SK-N-SH treated with all-trans-retinoic acid at 6 μM for 48 hours (cell line): ENCODE measurements around the gene DENND1A.

Source experiments
- ATAC-seq: fragments of 200-7000 bp; cut with Tn5 transposase; 3 replicates; pipeline ENCODE4 v1.9.1; 2020; ENCODE audit warnings: mild to moderate bottlenecking, moderate library complexity
- ARNTL ChIP-seq: fragments of 450-650 bp; formaldehyde crosslinking; IDR thresholded peaks from 2 replicates; pipeline ENCODE4 v1.5.0; 2020; ENCODE audit warnings: low read depth, mild to moderate bottlenecking, moderate library complexity, borderline replicate concordance
- BACH2 ChIP-seq: fragments of 250-450 bp; sonication (Bioruptor Pico); IDR thresholded peaks from 2 replicates; pipeline ENCODE4 v1.9.0; 2021; ENCODE audit warnings: mild to moderate bottlenecking, borderline replicate concordance
- CSDC2 ChIP-seq: fragments of 250-450 bp; sonication (Bioruptor Pico); IDR thresholded peaks from 2 replicates; pipeline ENCODE4 v1.5.0; 2020; ENCODE audit warnings: mild to moderate bottlenecking, moderate library complexity
- ESRRG ChIP-seq: fragments of 250-450 bp; sonication (Bioruptor Pico); IDR thresholded peaks from 2 replicates; pipeline ENCODE4 v1.6.1; 2021; ENCODE audit warnings: mild to moderate bottlenecking
- GLIS3 ChIP-seq: fragments of 250-450 bp; sonication (Bioruptor Pico); IDR thresholded peaks from 2 replicates; pipeline ENCODE4 v1.5.0; 2020; ENCODE audit warnings: mild to moderate bottlenecking, moderate library complexity
- ISL1 ChIP-seq: fragments of 250-450 bp; sonication (Bioruptor Pico); IDR thresholded peaks from 2 replicates; pipeline ENCODE4 v2.1.2; 2022; ENCODE audit warnings: mild to moderate bottlenecking, moderate library complexity
- OSR1 ChIP-seq: fragments of 250-450 bp; sonication (Bioruptor Pico); IDR thresholded peaks from 2 replicates; pipeline ENCODE4 v1.8.0; 2022; ENCODE audit warnings: moderate library complexity, mild to moderate bottlenecking, inconsistent platforms
- PPARA ChIP-seq: fragments of 250-450 bp; sonication (Bioruptor Pico); IDR thresholded peaks from 2 replicates; pipeline ENCODE4 v1.5.0; 2020; ENCODE audit warnings: mild to moderate bottlenecking, borderline replicate concordance
- RARB ChIP-seq: fragments of 250-450 bp; sonication (Bioruptor Pico); IDR thresholded peaks from 2 replicates; pipeline ENCODE4 v1.8.0; 2021; ENCODE audit warnings: mild to moderate bottlenecking, moderate library complexity
- SNAI2 ChIP-seq: fragments of 250-450 bp; sonication (Bioruptor Pico); IDR thresholded peaks from 2 replicates; pipeline ENCODE4 v1.5.0; 2020; ENCODE audit warnings: mild to moderate bottlenecking, moderate library complexity
- TCF4 ChIP-seq: fragments of 250-450 bp; sonication (Bioruptor Pico); IDR thresholded peaks from 2 replicates; pipeline ENCODE4 v1.8.0; 2021; ENCODE audit warnings: mild to moderate bottlenecking, moderate library complexity, borderline replicate concordance
- TOX ChIP-seq: fragments of 250-450 bp; sonication (Bioruptor Pico); IDR thresholded peaks from 2 replicates; pipeline ENCODE4 v1.8.0; 2021; ENCODE audit warnings: mild to moderate bottlenecking, moderate library complexity, borderline replicate concordance
- ZC3H10 ChIP-seq: fragments of 250-450 bp; sonication (Bioruptor Pico); IDR thresholded peaks from 2 replicates; pipeline ENCODE4 v1.5.1; 2021; ENCODE audit warnings: mild to moderate bottlenecking, moderate library complexity
- ZFP30 ChIP-seq: fragments of 450-650 bp; formaldehyde crosslinking; IDR thresholded peaks from 2 replicates; pipeline ENCODE4 v1.5.0; 2022; ENCODE audit warnings: mild to moderate bottlenecking, moderate library complexity
- ZNF565 ChIP-seq: fragments of 450-650 bp; formaldehyde crosslinking; conservative IDR thresholded peaks from 2 replicates; pipeline ENCODE4 v1.5.0; 2020; ENCODE audit warnings: low read depth, mild to moderate bottlenecking, moderate library complexity
- ZNF70 ChIP-seq: fragments of 450-650 bp; formaldehyde crosslinking; IDR thresholded peaks from 2 replicates; pipeline ENCODE4 v1.5.0; 2020; ENCODE audit warnings: mild to moderate bottlenecking, moderate library complexity
- ZNF8 ChIP-seq: fragments of 450-650 bp; formaldehyde crosslinking; IDR thresholded peaks from 2 replicates; pipeline ENCODE4 v1.5.0; 2020; ENCODE audit warnings: mild to moderate bottlenecking, moderate library complexity
- TF ChIP-seq, protein P1 (sequence below): fragments of 250-450 bp; sonication (Bioruptor Pico); IDR thresholded peaks from 2 replicates; pipeline ENCODE4 v1.8.0; 2021; ENCODE audit warnings: low read depth, mild to moderate bottlenecking, moderate library complexity, borderline replicate concordance
- TF ChIP-seq, protein P2 (sequence below): fragments of 250-450 bp; sonication (Bioruptor Pico); IDR thresholded peaks from 2 replicates; pipeline ENCODE4 v1.5.0; 2020; ENCODE audit warnings: mild to moderate bottlenecking, moderate library complexity
- TF ChIP-seq, protein P3 (sequence below): fragments of 250-450 bp; sonication (Bioruptor Pico); IDR thresholded peaks from 2 replicates; pipeline ENCODE4 v1.8.0; 2020; ENCODE audit warnings: mild to moderate bottlenecking, moderate library complexity, borderline replicate concordance
- TF ChIP-seq, protein P4 (sequence below): fragments of 250-450 bp; sonication (Bioruptor Pico); IDR thresholded peaks from 2 replicates; pipeline ENCODE4 v1.5.1; 2021; ENCODE audit warnings: mild to moderate bottlenecking, moderate library complexity
- TF ChIP-seq, protein P5 (sequence below): fragments of 250-450 bp; sonication (Bioruptor Pico); IDR thresholded peaks from 2 replicates; pipeline ENCODE4 v1.5.1; 2020; ENCODE audit warnings: low read depth, mild to moderate bottlenecking, moderate library complexity

The DENND1A gene

DNA sequence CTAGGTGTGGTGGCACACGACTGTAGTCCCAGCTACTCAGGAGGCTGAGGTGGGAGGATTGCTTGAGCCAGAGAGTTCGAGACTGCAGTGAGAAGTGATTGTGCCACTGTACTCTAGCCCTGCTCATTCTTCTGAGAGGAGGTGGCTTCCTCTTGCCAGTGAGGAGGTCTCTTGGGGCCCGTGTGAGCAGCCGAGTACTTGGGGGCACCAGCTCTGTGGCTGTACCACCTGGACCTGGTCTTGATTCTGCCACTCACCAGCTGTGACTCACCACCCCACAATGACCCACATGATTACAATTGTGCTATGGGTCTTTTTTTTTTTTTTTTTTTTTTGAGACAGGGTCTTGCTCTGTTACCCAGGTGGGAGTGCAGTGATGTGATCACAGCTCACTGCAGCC, 592.0 kb downstream of the DENND1A start:
- TF ChIP-seq ZFP30 (CRISPR knock-in tag) = no peak
- no peak for TF ChIP-seq PPARA (CRISPR knock-in tag)
- TF ChIP-seq, protein P1, sequence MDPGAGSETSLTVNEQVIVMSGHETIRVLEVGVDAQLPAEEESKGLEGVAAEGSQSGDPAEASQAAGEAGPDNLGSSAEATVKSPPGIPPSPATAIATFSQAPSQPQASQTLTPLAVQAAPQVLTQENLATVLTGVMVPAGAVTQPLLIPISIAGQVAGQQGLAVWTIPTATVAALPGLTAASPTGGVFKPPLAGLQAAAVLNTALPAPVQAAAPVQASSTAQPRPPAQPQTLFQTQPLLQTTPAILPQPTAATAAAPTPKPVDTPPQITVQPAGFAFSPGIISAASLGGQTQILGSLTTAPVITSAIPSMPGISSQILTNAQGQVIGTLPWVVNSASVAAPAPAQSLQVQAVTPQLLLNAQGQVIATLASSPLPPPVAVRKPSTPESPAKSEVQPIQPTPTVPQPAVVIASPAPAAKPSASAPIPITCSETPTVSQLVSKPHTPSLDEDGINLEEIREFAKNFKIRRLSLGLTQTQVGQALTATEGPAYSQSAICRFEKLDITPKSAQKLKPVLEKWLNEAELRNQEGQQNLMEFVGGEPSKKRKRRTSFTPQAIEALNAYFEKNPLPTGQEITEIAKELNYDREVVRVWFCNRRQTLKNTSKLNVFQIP = no peak
- no peak for TF ChIP-seq SNAI2 (CRISPR knock-in tag)
- no peak for TF ChIP-seq OSR1 (CRISPR knock-in tag)
- TF ChIP-seq, protein P2, sequence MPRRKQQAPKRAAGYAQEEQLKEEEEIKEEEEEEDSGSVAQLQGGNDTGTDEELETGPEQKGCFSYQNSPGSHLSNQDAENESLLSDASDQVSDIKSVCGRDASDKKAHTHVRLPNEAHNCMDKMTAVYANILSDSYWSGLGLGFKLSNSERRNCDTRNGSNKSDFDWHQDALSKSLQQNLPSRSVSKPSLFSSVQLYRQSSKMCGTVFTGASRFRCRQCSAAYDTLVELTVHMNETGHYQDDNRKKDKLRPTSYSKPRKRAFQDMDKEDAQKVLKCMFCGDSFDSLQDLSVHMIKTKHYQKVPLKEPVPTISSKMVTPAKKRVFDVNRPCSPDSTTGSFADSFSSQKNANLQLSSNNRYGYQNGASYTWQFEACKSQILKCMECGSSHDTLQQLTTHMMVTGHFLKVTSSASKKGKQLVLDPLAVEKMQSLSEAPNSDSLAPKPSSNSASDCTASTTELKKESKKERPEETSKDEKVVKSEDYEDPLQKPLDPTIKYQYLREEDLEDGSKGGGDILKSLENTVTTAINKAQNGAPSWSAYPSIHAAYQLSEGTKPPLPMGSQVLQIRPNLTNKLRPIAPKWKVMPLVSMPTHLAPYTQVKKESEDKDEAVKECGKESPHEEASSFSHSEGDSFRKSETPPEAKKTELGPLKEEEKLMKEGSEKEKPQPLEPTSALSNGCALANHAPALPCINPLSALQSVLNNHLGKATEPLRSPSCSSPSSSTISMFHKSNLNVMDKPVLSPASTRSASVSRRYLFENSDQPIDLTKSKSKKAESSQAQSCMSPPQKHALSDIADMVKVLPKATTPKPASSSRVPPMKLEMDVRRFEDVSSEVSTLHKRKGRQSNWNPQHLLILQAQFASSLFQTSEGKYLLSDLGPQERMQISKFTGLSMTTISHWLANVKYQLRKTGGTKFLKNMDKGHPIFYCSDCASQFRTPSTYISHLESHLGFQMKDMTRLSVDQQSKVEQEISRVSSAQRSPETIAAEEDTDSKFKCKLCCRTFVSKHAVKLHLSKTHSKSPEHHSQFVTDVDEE (CRISPR knock-in tag) = no peak
- no peak for TF ChIP-seq ZNF565
- TF ChIP-seq ESRRG = no peak
- no peak for TF ChIP-seq ISL1 (CRISPR knock-in tag)
- TF ChIP-seq ARNTL (CRISPR knock-in tag) = no peak
- TF ChIP-seq BACH2 (CRISPR knock-in tag) = no peak
- TF ChIP-seq TCF4 = no peak
- TF ChIP-seq GLIS3 (CRISPR knock-in tag) = no peak
- no peak for TF ChIP-seq TOX
- TF ChIP-seq, protein P3, sequence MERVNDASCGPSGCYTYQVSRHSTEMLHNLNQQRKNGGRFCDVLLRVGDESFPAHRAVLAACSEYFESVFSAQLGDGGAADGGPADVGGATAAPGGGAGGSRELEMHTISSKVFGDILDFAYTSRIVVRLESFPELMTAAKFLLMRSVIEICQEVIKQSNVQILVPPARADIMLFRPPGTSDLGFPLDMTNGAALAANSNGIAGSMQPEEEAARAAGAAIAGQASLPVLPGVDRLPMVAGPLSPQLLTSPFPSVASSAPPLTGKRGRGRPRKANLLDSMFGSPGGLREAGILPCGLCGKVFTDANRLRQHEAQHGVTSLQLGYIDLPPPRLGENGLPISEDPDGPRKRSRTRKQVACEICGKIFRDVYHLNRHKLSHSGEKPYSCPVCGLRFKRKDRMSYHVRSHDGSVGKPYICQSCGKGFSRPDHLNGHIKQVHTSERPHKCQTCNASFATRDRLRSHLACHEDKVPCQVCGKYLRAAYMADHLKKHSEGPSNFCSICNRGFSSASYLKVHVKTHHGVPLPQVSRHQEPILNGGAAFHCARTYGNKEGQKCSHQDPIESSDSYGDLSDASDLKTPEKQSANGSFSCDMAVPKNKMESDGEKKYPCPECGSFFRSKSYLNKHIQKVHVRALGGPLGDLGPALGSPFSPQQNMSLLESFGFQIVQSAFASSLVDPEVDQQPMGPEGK (CRISPR knock-in tag) = no peak
- TF ChIP-seq, protein P4, sequence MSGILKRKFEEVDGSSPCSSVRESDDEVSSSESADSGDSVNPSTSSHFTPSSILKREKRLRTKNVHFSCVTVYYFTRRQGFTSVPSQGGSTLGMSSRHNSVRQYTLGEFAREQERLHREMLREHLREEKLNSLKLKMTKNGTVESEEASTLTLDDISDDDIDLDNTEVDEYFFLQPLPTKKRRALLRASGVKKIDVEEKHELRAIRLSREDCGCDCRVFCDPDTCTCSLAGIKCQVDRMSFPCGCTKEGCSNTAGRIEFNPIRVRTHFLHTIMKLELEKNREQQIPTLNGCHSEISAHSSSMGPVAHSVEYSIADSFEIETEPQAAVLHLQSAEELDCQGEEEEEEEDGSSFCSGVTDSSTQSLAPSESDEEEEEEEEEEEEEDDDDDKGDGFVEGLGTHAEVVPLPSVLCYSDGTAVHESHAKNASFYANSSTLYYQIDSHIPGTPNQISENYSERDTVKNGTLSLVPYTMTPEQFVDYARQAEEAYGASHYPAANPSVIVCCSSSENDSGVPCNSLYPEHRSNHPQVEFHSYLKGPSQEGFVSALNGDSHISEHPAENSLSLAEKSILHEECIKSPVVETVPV (CRISPR knock-in tag) = no peak
- no peak for TF ChIP-seq RARB (CRISPR knock-in tag)
- TF ChIP-seq CSDC2 = no peak
- no peak for ATAC-seq

DNA sequence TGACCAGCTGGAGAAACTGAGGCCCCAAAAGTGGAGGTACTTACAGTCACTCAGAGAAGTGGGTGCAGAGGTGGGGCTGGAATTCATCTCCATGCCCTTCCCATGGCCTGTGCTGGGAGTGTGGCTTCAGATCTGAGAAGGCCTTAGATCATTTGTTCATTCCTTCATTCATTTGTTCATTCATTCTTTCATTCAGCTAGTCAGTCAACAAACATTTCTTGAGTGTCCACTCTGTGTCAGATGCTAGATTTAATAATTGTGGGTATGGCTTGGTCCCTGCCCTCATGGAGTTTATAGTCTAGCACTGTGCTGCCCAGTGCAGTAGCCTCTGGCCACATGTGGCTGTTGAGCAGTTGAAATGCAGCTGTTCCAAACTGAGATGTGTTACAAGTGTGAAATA, 593.0 kb downstream of the DENND1A start:
- ATAC-seq = no peak
- TF ChIP-seq ZNF70 (CRISPR knock-in tag) (no peak), CSDC2 (no peak), RARB (CRISPR knock-in tag) (no peak), ZNF8 (CRISPR knock-in tag) (no peak), TOX (no peak), ZNF565 (no peak), BACH2 (CRISPR knock-in tag) (no peak), SNAI2 (CRISPR knock-in tag) (no peak), ZFP30 (CRISPR knock-in tag) (no peak), OSR1 (CRISPR knock-in tag) (no peak), ISL1 (CRISPR knock-in tag) (no peak), ARNTL (CRISPR knock-in tag) (no peak), GLIS3 (CRISPR knock-in tag) (no peak), ZC3H10 (CRISPR knock-in tag) (no peak), TCF4 (no peak)
- TF ChIP-seq, protein P4 (CRISPR knock-in tag) = no peak
- TF ChIP-seq, protein P5, sequence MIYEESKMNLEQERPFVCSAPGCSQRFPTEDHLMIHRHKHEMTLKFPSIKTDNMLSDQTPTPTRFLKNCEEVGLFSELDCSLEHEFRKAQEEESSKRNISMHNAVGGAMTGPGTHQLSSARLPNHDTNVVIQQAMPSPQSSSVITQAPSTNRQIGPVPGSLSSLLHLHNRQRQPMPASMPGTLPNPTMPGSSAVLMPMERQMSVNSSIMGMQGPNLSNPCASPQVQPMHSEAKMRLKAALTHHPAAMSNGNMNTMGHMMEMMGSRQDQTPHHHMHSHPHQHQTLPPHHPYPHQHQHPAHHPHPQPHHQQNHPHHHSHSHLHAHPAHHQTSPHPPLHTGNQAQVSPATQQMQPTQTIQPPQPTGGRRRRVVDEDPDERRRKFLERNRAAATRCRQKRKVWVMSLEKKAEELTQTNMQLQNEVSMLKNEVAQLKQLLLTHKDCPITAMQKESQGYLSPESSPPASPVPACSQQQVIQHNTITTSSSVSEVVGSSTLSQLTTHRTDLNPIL (CRISPR knock-in tag) = no peak
- TF ChIP-seq, protein P3 (CRISPR knock-in tag) = no peak
- TF ChIP-seq, all 23 proteins: peak for 0
